ENCODE data around the gene MUC5AC. TPM values are rescaled to one million over a fixed set of nuclear protein-coding genes. Genes with fewer than 3 reads are reported as not detected.
"Not testable (repeated sequence)": the region's sequence is repeated elsewhere in the genome, so short reads cannot be mapped to it uniquely, and the experiment has no call there.

Gene MUC5AC, protein sequence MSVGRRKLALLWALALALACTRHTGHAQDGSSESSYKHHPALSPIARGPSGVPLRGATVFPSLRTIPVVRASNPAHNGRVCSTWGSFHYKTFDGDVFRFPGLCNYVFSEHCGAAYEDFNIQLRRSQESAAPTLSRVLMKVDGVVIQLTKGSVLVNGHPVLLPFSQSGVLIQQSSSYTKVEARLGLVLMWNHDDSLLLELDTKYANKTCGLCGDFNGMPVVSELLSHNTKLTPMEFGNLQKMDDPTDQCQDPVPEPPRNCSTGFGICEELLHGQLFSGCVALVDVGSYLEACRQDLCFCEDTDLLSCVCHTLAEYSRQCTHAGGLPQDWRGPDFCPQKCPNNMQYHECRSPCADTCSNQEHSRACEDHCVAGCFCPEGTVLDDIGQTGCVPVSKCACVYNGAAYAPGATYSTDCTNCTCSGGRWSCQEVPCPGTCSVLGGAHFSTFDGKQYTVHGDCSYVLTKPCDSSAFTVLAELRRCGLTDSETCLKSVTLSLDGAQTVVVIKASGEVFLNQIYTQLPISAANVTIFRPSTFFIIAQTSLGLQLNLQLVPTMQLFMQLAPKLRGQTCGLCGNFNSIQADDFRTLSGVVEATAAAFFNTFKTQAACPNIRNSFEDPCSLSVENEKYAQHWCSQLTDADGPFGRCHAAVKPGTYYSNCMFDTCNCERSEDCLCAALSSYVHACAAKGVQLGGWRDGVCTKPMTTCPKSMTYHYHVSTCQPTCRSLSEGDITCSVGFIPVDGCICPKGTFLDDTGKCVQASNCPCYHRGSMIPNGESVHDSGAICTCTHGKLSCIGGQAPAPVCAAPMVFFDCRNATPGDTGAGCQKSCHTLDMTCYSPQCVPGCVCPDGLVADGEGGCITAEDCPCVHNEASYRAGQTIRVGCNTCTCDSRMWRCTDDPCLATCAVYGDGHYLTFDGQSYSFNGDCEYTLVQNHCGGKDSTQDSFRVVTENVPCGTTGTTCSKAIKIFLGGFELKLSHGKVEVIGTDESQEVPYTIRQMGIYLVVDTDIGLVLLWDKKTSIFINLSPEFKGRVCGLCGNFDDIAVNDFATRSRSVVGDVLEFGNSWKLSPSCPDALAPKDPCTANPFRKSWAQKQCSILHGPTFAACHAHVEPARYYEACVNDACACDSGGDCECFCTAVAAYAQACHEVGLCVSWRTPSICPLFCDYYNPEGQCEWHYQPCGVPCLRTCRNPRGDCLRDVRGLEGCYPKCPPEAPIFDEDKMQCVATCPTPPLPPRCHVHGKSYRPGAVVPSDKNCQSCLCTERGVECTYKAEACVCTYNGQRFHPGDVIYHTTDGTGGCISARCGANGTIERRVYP (N-terminal part only)
- not detected for total RNA-seq

DNA sequence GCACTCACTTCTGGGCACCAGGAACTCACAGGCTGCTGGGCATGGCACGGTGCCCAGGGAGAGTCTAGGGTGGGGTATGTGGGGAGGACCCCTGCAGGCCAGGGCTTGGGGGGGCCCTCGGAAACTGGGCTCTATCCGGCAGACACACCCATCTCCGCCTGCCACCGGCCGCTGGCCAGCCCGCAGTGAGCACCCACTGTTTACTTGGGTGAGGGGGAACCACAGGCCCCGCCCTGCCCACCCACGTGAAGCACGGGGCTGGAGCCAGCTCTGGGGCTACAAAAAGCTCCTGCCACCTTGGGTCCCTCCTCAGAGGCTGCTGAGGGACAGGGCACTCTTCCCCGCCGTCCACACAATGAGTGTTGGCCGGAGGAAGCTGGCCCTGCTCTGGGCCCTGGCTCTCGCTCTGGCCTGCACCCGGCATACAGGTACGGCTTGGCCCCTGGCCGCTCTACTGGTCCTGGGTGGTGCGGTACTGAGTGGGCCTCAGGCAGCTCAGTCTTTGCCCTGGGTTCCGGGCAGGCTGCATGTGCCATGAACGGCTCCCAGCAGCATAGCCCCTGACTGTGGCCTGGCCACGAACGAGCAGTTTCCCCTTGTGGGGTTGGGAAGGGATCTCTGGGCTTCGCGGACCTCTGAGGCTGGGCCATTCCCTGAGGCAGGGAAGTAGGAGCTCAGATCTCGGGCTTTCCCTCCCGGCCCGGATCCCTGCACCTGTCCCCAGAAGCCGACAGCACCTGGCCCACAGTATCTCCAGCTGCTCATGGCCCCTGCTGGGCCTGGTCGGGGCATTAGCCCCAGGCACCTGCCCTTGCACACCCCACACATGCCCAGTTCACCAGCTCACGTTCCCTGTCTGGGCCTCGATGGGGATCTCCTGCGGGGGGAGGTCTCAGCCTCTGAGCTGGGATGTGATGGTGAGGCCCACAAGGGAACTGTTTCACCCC lies at the start of gene MUC5AC:
Gene MUC5AC, plus strand, starts transcription at position 309 of the 947 bp plus-strand sequence. Its CDS starts 47 bp downstream, at position 356.
- CTCF ChIA-PET = no interaction called here
- no peak for DNase-seq
- no peak within 1 kb of the TSS for H3K27ac Mint-ChIP-seq
- POLR2A ChIA-PET = no interaction called here
- H3K4me1 Mint-ChIP-seq = no peaks in the 10 kb centered on the region
- H3K4me3 Mint-ChIP-seq = no peak within 1 kb of the TSS
- H3K36me3 Mint-ChIP-seq (ENCODE audit: low read depth) = no peaks in the 10 kb centered on the region
- no peaks in the 10 kb centered on the region for H3K9me3 Mint-ChIP-seq
- no peaks in the 10 kb centered on the region for H3K27me3 Mint-ChIP-seq

DNA sequence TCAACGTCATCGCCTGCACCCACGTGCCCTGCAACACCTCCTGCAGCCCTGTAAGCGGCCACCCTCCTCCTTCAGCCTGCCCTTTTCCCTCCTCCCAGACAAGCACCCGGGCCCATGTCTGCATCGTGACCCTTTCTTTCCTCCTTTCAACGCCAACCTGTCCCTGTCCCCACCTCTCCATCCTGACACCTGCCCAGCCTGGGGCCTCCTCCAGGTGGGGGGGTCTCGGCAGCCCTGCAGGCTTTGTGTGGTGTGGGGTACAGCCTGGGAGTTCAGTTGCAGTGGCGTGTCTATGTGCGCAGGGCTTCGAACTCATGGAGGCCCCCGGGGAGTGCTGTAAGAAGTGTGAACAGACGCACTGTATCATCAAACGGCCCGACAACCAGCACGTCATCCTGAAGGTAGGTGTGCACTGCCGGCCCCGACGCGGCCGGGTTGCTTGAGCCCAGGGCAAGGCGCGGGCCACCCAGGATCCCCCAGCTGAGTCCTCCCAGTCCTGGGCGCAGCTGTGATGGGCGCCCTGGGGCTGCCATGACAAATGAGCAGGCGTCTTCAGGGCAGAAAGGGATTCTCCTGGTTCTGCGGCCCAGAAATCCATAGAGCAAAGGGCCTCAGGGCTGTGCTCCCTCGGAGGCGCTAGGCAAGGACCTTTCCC lies 49.4 kb upstream of the MUC5AC start:
- POLR2A ChIA-PET = no interaction called here
- H3K9me3 Mint-ChIP-seq = no peaks in the 10 kb centered on the region
- no peaks in the 10 kb centered on the region for H3K36me3 Mint-ChIP-seq (ENCODE audit: low read depth)

DNA sequence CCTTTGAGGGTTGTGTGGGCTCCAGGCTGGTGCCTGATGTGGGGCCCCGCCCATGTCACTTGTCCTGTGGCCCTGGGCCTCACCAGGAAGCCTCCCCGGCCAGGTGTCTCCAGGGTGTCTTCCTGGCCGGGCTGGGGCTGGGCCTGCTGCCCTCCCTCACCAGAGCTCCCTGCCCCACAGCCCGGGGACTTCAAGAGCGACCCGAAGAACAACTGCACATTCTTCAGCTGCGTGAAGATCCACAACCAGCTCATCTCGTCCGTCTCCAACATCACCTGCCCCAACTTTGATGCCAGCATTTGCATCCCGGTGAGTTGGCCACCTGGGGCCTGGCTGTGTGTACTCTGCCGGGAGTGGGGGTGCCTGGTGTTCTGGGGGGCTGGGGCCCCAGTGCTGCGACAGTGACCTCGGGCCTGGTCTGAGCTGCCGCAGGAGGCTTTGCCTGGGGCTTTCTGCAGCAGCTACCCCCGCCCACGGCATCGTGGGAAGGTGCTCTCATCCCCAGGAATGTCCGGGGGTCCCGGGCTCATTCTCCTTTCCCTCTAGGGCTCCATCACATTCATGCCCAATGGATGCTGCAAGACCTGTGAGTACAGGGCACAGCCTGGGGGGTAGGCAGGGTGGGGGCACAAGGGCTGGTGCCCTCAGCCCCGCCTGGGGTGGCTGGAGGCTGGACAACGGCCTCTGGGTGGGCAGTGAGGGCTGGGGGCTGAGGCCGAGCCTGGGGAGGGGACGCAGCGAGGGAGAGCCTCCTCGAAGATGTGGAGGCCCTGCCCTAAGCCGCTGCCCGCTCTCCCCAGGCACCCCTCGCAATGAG lies 48.4 kb upstream of the MUC5AC start:
- ChIA-PET CTCF (no interaction called here), POLR2A (no interaction called here)
- Mint-ChIP-seq H3K9me3 (no peaks in the 10 kb centered on the region), H3K4me3 (no peak overlapping the region), H3K27ac (no peak overlapping the region), H3K4me1 (no peaks in the 10 kb centered on the region), H3K27me3 (no peaks in the 10 kb centered on the region), H3K36me3 (ENCODE audit: low read depth) (no peaks in the 10 kb centered on the region)
- no peak for DNase-seq

More for the DNA sequence above, 49.4 kb upstream of the MUC5AC start:
- Mint-ChIP-seq H3K27me3 (no peaks in the 10 kb centered on the region), H3K4me3 (no peak overlapping the region), H3K4me1 (no peaks in the 10 kb centered on the region), H3K27ac (no peak overlapping the region)
- DNase-seq = no peak
- CTCF ChIA-PET = no interaction called here

DNA sequence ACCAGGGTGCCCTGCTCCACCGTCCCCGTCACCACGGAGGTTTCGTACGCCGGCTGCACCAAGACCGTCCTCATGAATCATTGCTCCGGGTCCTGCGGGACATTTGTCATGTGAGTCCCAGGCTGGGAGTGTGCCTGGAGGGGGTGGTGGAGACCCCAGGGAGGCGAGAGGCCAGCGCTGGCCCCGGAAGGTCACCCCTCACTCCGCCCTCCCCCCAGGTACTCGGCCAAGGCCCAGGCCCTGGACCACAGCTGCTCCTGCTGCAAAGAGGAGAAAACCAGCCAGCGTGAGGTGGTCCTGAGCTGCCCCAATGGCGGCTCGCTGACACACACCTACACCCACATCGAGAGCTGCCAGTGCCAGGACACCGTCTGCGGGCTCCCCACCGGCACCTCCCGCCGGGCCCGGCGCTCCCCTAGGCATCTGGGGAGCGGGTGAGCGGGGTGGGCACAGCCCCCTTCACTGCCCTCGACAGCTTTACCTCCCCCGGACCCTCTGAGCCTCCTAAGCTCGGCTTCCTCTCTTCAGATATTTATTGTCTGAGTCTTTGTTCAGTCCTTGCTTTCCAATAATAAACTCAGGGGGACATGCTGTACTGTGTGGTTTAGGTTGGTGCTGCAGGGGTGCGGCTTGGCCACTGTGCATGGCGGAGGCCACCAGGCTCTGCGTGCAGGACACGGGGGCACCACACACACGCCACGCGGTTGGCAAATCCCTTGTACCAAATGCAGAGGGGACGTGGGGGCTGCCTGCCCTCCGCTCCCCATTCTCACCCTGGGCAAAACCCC lies 47.6 kb upstream of the MUC5AC start:
- no peak overlapping the region for H3K4me3 Mint-ChIP-seq
- H3K27ac Mint-ChIP-seq = no peak overlapping the region
- H3K36me3 Mint-ChIP-seq (ENCODE audit: low read depth) = no peaks in the 10 kb centered on the region
- H3K27me3 Mint-ChIP-seq = no peaks in the 10 kb centered on the region
- CTCF ChIA-PET = no interaction called here
- no peaks in the 10 kb centered on the region for H3K4me1 Mint-ChIP-seq
- POLR2A ChIA-PET = no interaction called here
- no peaks in the 10 kb centered on the region for H3K9me3 Mint-ChIP-seq
- no peak for DNase-seq

DNA sequence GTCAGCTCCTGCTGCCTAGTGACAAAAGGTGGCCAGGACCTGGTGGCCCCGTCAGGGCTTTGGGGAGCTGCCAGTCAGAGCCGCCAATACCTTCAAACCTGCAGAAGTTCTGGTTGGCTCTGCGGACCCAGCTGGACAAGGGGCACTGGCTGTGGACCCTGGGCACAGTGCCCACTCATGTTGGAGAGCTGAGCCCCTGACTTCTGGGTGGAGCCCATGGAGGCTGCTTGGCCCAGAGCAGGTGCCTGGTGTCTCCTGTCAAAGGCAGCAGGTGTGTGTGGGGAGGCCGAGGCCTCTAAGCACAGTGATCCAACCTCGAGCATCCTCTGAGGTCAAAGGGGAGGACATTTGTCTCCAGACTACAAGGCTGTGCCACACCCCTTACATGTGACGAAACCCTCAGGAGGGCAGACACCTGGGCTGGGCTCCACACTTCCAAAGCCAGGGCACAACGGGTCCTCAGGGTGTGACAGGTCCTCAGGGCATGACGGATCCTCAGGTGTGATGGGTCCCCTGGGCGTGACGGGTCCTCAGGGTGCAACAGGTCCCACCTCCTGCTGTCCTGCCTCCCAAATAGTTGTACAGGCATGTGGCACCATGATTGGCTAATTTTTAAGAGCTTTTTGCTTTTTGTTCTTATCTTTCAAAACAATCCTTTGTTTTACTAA lies 46.1 kb upstream of the MUC5AC start:
- Mint-ChIP-seq H3K4me3 (no peak overlapping the region), H3K4me1 (no peaks in the 10 kb centered on the region), H3K9me3 (no peaks in the 10 kb centered on the region), H3K36me3 (ENCODE audit: low read depth) (no peaks in the 10 kb centered on the region), H3K27ac (no peak overlapping the region), H3K27me3 (no peaks in the 10 kb centered on the region)
- ChIA-PET POLR2A (interaction anchor here (0.5 kb wide), 1 partner anchor 202 kb away, joined by 3 read pairs; no protein-coding TSS in a partner anchor), CTCF (no interaction called here)
- no peak for DNase-seq

DNA sequence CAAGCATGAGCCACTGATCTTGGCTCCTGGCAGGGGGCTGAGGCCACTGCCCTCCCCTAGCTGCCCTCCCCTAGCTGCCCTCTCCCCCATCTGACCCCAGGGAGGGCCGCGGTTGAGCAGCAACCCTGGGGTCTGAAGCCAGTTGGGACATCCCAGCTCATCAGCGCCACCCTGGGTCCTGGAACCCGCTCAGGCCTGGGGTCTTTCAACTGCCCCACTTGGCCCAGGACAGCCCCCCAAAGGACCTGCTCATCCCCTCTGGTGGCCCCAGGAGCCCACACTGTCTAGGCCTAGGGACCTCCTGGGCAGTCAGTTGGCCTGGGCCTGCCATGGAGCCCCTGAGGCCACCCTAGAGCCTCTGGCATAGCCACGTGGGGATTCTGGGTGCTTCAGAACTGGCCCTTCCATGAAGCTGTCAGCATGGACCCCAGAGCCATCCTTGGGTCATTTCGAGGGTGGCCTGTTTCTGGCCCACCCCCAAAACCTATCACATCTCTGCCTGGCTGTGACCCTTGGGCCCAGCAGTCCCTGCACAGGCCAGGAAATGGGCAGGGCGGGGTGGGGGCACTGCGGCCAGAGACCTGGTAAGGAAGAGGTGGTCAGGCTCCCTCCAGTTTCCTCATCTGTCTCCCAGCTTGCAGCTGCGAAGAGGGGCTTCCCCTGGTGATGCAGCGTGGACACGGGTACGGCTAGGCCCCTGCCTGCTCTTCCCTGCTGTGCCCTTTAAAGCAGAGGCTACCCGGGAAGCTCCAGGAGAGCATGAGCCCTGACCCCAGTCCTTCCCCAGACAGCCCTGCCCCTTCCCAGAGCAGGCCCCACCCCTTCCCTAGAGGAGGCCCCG lies 45.2 kb upstream of the MUC5AC start:
- Mint-ChIP-seq H3K4me3 (no peak overlapping the region), H3K9me3 (no peaks in the 10 kb centered on the region), H3K27me3 (no peaks in the 10 kb centered on the region), H3K36me3 (ENCODE audit: low read depth) (no peaks in the 10 kb centered on the region), H3K4me1 (no peaks in the 10 kb centered on the region), H3K27ac (no peak overlapping the region)
- POLR2A ChIA-PET = no interaction called here
- CTCF ChIA-PET = no interaction called here
- DNase-seq = no peak

DNA sequence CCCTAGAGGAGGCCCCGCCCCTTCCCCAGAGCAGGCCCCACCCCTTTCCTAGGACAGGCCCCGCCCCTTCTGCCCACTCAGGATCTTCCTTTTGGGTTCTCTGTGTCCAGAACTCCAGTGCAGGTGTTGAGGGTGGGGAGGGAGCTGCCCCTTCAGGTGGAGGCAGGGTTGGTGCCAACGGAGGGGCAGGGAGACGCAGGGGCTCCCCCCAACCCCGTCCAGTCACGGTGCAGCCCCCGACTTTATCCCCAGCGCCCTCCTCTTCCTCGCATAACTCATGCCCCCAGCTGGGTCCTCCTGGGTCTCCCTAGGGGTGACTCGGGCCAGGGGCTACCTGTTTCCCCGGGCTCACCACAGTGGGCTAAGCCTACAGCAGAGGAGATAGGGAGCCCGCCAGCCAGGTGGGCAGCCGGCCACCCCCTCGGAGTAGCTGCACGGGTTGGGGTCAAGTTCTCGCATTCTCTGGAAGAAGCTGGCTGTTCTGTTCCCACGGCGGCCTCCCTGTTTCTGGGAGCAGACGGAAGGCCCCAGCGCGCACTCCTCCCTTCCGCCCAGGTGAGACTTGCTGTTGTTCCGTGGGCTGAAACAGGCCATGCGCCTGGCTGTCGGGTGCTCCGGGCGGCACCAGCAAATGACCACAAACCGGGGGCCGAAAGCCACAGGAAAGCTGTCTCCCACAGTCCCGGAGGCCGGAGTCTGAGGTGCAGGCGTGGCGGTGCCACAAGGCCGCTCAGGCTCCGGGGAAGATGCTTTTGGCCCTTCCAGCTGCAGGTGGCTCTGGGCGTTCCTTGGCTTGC lies 44.1 kb upstream of the MUC5AC start:
- H3K27me3 Mint-ChIP-seq = no peaks in the 10 kb centered on the region
- H3K27ac Mint-ChIP-seq = no peak overlapping the region
- H3K36me3 Mint-ChIP-seq (ENCODE audit: low read depth) = no peaks in the 10 kb centered on the region
- no peaks in the 10 kb centered on the region for H3K9me3 Mint-ChIP-seq
- H3K4me1 Mint-ChIP-seq = no peaks in the 10 kb centered on the region
- POLR2A ChIA-PET = no interaction called here
- CTCF ChIA-PET = no interaction called here
- no peak overlapping the region for H3K4me3 Mint-ChIP-seq
- DNase-seq = no peak

DNA sequence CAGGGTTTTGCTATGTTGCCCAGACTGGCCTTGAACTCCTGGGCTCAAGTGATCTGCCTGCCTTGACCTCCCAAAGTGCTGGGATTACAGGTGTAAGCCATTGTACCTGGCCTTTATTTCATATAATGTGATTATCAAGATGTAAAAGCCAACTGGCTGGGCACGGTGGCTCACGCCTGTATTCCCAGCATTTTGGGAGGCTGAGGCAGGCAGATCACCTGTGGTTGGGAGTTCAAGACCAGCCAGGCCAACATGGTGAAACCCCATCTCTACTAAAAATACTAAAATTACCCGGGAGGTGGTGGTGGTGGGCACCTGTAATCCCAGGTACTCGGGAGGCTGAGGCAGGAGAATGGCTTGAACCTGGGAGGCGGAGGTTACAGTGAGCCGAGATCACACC lies 42.5 kb upstream of the MUC5AC start:
- H3K36me3 Mint-ChIP-seq (ENCODE audit: low read depth); H3K4me1 Mint-ChIP-seq; H3K27me3 Mint-ChIP-seq; DNase-seq; CTCF ChIA-PET; H3K27ac Mint-ChIP-seq; POLR2A ChIA-PET; H3K4me3 Mint-ChIP-seq; H3K9me3 Mint-ChIP-seq: not testable (repeated sequence)

DNA sequence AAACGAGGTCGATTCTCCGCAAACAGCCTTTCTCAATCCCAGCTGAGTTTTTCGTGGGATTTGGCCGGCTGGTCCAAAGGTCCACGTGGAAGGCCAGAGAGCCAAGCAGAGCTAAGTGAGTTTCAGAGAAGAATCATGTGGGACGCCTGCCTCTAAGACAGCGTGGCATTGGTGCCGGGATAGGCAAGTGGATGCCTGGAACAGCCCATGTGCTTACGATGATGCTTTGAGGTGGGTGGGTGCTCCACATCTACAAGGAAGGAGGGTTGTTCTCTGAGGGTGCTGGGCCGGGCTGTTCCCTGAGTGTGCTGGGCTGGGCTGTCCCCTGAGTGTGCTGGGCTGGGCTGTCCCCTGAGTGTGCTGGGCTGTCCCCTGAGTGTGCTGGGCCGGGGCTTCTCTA lies 41.6 kb upstream of the MUC5AC start:
- Mint-ChIP-seq H3K4me1 (no peaks in the 10 kb centered on the region), H3K36me3 (ENCODE audit: low read depth) (no peaks in the 10 kb centered on the region), H3K9me3 (no peaks in the 10 kb centered on the region), H3K4me3 (no peak overlapping the region), H3K27me3 (no peaks in the 10 kb centered on the region), H3K27ac (no peak overlapping the region)
- ChIA-PET CTCF (no interaction called here), POLR2A (no interaction called here)
- DNase-seq = no peak
